HG03196 (cell line): ENCODE results near the gene MOCS1.

Source experiments
- ATAC-seq: cut with Tn5 transposase; IDR thresholded peaks from one replicate; pipeline ENCODE4 v1.9.1; 2021; ENCODE audit not compliant: unreplicated experiment

The MOCS1 gene

DNA sequence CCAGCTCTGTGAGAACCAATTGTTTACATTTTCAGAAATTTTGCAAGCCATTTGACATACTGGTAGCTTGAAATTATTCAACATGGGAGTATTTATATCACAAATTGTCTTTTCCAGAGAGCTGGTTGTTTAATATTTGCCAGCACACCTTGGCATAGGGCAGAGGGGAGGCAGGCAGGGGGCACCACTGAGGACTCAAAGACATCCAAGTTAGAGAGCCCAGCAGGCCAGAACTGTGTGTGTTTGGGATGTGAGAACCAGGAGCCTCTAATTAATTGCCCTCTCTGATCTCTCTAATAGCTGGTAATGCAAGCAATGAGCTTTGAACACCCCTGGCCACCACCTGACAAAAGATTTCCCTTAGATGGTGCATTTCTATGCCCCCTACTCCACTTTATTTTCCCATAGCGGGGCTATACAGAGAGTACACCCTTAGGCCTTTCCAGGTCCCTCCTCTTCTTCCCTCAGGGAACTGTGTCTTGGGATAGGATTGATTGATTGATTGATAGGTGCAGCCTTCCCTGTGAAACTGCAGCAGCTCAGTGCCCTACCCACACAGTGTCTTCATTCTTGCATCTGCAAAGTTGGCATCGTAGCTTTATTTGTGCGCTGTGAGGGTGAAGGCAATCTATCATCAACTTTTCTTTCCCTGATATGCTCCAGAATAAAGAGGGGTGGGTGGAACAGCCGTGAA is 29.2 kb downstream of the MOCS1 start:
- no peak for ATAC-seq

DNA sequence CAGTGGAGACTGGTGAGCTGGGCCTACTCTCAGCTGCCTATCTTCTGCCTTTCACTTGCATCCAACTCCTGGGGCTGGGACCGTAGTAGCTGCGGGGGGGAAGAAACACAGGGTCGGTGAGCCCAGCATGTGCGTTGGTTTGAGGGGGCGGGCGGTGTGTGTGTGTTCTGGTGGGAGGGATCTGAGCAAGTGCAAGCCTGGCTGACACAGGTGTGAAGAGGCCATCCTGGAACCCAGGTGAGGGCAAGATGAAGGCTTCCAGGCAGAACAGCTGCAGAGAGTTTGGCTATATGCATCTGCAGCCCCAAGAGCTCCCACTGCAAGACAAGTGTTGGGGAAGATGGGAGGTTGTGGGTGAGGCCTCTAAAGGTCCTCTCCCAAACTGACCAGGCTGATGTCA is 30.6 kb downstream of the MOCS1 start:
- ATAC-seq = no peak

DNA sequence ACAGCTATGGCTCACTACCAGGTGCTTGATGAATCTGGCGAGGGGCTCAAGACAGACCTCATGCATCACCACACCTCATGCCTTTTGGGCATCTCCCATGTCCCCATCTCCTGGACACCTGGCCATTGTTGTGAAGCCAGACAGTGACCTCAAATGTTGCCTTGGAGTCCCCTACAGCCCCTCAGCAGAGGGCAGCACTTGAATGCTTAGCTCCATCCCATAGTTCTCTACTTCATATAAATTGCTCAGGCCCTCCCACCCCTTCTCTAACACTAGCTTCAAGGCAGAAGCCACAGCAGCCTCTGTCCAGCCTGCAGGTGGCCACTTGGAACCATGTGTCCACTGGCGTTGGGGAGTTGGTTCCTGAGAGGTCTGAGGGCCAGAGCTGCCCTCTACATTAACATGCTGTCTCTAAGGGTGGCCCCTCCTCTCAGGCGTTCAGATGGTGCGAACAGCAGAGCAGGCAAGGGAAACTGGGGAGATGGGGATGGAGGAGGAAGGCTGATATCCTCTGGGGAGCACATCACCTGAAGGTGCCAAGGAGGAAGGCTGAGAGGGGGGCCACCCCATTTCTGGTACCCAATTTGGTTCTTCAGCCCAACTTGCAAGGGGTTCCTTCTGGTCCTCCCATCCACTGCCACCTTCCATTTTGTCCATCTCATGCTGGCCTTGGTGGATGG is 31.3 kb downstream of the MOCS1 start:
- no peak for ATAC-seq

DNA sequence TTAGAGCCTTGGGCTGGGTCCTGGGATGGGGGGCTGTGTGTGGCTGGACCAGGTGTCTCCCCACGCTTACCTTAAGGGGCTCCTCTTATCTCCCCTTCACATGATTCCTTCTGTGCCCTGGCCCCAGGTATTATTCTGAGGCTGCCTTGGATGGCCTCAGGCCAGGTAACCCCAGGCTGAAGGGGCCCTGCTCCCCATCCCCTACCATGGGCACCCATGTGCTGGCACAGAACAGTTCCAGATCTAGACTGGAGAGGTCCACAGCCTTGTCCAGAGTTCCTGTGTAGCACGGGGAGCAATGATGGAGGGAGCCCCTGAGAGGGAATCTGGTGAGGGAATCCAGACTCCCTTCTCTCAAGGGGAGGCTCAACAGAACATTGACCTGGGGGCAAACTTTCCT is 32.1 kb downstream of the MOCS1 start:
- no peak for ATAC-seq

DNA sequence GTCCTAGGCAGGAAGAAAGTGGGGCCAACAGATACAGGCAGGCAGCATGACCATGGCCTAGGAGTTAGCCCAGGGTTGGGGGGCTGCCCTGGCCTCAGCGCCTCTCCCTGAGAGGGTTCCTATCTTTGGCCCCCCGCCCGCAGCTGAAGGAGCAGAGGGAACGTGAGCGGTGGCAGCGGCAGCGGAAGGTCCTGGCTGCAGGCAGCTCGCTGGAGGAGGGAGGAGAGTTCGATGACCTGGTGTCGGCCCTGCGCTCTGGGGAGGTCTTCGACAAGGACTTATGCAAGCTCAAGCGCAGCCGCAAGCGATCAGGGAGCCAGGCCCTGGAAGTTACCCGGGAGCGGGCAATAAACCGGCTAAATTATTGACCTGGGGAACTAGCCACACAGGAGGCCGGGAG is 32.6 kb downstream of the MOCS1 start:
- ATAC-seq = no peak

DNA sequence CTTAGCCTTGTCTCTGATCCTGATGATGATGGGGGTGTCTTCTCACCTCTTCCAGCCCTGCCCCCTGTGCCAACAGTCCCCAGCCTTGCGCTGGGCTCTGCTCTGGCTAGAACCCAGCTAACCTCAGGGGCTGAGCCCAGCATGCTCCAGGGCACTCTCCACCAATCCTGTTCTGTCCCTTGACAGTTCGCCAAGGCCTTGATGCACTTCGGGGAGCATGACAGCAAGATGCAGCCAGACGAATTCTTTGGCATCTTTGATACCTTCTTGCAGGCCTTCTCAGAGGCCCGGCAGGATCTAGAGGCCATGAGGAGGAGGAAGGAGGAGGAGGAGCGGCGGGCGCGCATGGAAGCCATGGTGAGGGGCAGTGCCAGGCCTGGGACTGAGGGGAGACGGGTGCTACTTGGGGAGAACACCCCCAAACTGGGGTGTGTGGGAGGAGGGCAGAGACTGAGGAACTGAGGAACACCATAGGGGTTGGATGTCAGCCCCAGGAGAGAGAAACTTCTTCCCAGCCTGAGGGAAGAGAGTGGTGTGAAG is 33.1 kb downstream of the MOCS1 start:
- no peak for ATAC-seq

DNA sequence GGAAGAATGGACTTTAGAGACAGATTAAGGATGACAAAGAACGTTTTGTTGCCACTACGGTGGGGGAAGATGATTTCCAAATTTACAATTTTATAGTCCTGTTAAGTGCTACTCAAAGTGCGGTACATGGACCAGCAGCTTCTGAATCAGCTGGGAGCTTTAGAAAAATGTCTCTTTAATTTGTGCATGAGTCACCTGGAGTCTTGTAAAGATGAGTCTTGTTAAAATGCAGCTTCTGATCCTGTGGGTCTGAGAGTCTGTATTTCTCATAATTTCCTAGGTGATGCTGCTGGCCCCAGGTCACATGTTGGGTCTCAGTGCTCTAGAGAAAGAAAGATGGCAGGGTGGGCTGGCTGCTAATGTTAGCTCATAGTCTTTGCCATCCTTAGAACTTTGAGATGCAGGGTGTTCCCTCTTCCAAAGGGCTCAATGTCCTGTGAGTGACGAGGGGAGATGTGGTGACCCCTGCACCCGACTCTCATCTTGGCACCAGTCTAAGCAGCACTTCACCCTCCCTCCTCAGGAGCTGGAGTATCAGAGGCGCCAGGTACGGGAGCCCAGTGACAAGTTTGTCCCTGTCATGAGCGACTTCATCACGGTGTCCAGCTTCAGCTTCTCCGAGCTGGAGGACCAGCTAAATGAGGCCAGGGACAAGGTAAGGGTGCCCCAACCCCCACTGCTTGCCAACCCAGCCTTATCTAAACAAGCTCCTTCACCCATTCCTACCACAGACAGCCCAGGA is 34.5 kb downstream of the MOCS1 start:
- ATAC-seq = no peak

DNA sequence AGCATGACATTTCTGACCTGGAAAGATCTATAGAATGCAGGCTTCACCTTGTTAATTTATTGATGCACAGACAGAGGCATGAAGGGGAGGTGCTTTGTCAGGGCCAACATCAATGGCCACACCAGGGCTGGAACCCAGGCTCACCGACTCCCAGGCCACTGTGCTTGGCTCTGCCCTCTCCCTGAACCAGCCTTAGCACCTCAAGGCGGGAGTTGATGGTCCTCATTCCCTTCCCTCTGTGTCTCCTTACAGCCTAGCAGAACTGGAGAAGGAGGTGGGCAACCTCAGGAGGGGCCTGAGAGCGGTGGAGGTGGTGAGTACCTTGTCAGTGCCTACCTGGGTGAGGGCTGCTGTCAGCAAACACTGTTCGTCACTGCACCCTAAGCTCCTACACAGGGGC is 35.6 kb downstream of the MOCS1 start:
- ATAC-seq = no peak

DNA sequence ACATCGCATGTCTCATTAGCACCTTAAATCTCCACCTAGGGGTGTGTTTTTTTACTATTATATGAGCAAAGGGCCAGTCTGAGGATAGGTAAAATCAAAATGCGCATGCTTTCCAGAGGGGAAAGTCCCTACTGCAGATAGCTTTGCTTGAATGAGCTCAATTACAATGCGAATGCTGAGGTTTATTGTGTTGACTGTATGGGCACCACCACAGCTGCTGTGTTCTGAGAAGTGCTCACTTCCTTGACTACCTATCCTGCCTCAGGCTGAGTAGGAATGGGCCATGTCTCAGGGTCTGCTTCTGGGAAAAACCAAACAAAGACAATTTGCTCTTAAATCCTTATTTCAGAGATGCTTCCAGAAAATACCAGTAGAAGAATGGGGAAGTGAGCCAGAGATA is 36.6 kb downstream of the MOCS1 start:
- no peak for ATAC-seq

DNA sequence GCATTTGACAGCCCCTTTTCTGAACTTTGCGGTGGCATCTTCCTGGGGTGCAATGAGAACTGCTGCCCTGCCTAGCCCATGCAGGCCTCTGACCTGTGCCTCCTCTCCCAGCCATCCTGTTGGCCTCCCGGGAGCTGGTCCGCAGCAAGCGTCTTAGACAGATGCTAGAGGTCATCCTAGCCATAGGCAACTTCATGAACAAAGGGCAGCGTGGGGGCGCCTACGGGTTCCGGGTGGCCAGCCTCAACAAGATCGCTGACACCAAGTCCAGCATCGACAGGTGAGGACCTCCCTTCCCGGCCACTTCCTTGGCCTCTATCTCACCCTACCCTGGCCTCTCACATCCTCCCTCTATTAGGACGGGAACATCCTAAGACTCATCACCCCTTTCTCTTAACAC is 37.6 kb downstream of the MOCS1 start:
- no peak for ATAC-seq

DNA sequence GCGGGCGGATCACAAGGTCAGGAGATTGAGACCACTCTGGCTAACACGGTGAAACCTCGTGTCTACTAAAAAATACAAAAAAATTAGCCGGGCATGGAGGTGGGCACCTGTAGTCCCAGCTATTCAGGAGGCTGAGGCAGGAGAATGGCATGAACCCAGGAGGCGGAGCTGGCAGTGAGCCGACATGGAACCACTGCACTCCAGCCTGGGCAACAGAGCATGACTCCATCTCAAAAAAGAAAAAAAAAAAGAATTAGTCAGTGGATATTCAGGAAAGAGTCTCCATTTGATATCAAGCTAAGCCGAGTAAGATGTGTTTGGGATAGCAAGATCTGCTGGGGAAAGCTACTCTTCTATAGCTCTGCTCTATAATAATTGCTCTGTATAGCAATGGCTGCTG is 41.0 kb downstream of the MOCS1 start:
- ATAC-seq = no peak

DNA sequence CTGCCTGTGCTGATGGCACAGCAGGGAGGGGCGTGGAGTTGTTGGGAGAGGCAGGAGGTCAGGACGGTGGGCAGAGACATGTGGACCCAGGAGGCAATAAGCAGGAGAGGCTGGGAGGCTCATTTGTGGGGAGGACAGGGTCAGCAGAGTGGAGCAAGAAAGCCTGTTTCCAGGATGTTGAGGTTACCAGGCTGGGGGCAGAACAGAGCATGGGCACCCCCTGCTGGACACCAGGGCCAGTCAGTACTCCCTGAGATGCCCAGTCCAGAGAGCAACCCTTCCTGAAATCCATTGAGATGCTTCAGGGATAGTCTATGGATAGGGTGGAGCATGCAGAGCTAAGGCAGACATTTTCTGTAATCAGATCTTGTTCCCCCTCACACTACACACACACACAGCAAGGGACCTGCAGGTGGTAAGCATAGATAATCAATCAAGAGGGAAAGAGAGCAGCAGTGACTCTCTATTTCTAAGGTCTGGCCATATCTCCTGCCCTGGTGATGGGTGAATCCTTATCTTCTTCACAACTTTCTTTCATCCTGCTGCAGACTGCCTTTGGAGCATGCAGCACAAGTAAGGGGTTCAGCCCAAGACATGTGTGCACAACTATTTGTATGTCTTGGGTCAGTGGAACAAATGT is 41.7 kb downstream of the MOCS1 start:
- no peak for ATAC-seq

DNA sequence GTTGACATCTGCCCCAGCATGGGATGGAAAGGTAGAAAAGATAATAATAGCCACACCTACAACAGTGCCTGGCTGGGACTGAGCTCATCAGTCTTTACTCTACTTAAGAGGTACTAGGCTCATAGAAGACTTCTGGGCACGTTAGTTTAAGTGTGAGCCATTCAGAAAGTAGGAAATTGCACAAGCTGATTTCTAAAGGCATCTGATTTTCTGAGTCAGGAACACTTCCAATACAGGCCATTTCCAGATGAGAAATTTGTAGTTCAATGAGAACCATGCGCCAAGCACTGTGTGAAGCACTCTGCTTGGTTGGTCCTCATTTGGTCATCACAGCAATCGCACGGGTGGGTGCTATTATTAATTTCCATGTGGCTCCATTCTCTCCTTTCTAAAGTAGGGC is 42.3 kb downstream of the MOCS1 start:
- no peak for ATAC-seq

DNA sequence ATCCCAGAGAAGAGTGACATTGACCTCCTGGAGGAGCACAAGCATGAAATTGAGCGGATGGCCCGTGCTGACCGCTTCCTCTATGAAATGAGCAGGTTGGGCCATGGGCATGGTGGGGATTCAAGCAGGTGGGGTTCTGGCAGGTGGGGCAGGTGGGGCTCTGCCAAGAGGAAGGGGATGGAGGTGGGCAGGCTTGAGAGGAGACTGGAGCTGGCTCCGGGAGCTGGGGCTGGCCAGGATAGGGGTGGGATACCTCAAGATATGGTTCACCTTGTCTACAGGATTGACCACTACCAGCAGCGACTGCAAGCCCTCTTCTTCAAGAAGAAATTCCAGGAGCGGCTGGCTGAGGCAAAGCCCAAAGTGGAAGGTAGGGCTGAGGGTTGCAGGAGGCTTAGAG is 42.9 kb downstream of the MOCS1 start:
- no peak for ATAC-seq

DNA sequence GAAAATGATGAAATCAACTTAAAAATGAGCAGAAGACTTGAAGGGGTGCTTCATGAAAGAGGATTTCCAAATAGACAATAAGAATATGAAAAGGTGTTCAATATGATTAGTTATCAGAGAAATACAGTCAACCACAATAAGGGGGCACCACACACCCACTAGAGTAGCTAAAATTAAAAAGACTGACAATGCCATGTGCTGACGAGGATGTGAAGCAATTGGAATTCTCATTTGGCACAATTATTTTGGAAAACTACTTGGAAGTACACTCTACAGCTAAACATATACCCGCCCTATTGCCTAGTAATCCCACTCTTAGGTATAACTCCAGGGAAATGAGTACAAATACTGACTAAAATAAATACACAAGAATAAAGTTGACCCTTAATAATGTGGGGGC is 45.0 kb downstream of the MOCS1 start:
- no peak for ATAC-seq

DNA sequence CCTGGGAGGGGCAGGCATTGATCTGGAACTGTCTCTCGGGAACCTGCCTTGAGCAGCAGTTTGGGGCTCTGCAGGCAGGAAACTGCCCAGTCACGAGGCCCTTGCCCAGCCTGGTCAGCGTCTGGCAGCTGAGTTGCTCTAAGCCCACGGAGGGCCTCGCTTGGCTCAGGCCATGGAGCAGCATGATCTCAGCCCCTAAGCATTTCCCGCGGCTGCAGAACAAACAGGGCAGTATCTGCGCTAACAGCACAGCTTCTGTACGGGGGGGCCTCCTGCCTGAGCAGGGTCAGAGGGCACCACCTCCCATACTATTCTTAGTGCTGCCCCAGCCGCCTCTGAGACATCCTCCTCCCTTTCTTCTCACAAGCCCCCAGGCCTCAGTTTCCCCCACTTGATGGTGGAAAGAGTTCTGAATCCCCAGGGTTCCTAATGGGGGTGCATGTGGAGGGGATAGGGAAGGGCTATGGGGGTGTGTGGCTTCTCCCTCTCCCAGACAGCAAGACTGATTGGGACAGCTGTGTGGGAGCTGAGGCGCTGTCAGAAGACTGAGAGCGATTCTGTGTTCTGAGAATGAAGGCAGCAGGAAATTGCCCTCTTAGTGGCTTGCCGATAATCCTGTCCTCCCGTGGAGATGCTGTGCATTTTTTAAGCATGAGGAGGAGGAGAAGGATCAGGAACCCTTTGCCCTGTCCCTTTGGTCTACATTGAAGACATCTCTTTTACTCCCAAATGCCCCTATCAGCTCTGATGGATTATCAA is 46.4 kb downstream of the MOCS1 start:
- ATAC-seq = no peak

DNA sequence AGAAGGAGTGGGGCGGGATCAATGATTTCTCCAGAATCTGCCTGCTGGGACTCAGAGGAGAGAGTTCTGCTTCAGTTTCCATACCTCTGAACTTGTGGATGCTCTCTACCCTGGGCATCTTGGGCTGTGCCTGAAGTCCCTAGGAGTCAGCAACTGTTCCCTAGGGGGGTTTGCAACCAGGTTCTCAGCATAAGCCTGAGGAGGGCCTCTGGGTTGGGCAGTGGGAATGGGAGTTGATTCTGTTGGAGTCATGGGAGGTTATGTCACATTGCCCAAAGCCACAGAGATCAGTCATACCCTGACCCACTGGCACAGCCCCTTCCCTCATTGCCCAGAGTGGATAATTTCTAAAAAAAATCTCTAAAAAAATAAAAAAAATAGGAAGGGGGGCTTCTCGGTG is 47.4 kb downstream of the MOCS1 start:
- no peak for ATAC-seq

DNA sequence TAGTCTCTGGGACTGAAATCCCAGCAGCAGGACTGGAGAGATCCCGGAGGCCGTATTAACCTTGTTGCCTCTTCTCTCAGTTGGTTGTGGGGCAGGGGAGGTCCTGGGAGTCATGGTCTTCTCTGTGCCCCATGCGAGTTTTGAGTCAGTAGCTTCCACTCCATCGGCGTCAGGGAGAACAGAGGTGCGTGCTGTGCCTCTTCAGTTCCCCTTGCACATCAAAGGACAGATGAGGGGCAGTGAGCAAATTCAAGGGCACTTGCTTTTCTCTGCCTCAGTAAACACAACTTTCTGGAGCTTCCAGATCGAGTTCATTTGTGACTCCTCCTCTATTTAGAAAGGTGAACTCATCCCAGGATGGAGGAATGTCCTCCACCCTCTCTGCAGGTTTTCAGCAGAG is 48.6 kb downstream of the MOCS1 start:
- no peak for ATAC-seq

DNA sequence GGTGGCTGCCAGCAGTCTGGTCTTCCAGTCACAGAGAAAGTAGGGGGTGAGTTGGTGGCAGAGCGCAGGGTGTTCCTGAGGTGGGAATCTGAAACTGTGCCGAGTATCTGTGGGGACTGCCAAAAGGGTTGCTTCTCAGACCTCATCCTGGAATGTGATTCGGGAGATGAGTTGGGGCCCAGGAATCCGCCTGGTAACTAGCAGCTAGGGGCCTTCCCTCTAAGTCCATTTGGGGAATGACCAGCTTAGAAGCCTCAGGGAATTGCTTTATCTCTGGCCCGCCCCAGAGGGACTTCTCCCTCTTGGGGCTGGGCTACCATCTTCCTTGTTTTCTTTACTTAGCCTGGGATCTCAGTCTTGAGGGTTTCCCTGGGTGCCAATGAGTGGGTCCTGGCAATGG is 49.6 kb downstream of the MOCS1 start:
- no peak for ATAC-seq

DNA sequence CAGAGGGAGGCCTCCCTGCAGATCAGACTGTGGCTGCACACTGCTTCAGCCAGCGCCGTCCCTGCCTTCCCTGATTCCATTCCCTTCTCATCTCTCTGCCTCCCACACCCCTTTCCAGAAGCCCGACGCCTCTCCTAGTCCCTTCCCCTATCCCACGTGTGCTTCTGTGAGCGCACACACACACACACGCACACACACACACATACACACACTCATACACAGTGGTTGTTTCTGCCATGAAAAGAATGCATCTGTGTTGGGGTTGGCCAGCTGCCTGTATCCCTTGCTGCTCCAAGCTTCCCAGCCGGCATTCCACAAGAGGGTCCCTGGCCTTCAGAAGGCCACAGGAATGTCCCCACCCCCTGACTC is 51.7 kb downstream of the MOCS1 start:
- no peak for ATAC-seq
